Hematopoietic multipotent progenitor cell (in vitro differentiated cells): Measurements from ENCODE around the gene RPS14. TPM values are rescaled to one million over a fixed set of nuclear protein-coding genes. Genes with fewer than 3 reads are reported as not detected.
A peak's percentile ranks its signal among the peaks of the same experiment; 100 is the strongest.
"Not testable (repeated sequence)": the region's sequence is repeated elsewhere in the genome, so short reads cannot be mapped to it uniquely, and the experiment has no call there.

Experiments used
- DNase-seq, 3 donors: peaks; one replicate each; pipeline ENCODE4 v3.0.0-alpha.2; 2011 to 2015; ENCODE audit warnings: low read depth in 2 of 3, low spot score in 2 of 3
- total RNA-seq: library from RNA; depleted of rRNA; stranded (reverse); fragments of >200 nt; gene quantifications from one replicate; pipeline ENCODE4 v1.2.3, GENCODE V29; 2012

Gene RPS14
- total RNA-seq, 1 donor: 8,241 TPM

DNA sequence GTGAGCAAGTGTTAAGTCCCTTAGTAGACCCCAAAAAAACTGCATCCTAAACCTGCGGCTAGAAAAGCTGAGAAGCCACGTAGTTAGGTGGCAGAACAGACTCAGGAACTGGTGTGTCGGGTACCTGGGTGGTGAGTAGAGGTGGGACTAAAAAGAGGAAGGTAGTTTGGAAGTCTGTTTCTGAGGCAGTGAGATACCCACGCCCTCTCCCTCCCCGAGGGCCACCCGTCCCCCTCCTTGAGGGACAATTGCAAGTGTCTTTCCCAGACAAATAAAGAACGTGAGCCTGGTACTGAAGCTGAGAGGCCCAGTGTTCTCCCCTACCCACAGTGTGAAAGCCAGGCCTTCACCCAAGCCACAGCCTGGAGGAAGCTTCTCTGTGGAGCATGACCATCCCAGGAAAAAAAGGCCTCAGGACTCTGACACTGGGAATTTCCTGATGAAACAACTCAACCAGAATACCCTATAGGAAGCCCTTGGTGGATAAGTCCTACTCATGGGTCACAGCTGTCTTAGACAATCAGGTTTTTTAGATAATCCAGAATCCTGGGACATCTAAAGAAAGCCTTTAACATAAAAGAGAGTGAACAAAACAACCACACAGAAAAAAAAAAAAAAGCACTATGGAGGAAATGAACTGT, 29.8 kb downstream of the RPS14 start:
- DNase-seq: peak in 1 of 3 donors; percentile 67

DNA sequence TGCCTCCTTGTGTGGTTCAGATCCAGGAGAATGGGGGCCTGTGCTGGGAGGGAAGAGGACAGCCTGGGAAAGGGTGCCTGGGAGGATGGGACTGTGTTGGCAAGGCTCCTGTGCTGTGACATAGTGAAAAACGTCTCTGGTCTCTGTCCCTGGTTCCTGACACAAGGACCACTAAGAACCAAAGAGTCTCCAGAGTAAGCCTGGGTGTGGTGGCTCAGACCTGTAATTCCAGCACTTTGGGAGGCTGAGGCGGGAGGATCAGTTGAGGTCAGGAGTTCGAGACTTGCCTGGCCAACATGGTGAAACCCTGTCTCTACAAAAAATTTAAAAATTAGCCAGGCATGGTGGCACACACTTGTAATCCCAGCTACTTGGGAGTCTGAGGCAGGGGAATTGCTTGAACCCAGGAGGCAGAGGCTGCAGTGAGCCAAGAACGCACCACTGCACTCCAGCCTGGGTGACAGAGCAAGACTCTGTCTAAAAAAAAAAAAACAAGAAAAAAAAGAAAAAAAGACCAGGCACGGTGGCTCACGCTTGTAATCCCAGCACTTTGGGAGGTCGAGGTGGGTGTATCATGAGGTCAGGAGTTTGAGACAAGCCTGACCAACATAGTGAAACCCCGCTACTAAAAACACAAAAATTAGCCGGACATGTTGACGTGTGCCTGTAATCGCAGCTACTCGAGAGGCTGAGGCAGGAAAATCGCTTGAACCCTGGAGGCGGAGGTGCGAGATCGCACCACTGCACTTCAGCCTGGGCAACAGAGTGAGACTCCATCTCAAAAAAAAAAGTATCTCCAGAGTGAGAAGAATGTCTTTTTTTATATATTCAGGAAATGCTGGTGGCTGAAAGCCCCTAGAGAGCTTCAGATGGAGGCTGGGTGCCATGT, 35.4 kb downstream of the RPS14 start:
- not testable (repeated sequence) for DNase-seq

GRCh38 chr5:150413176-150413901, 36.2 kb downstream of the RPS14 start:
- DNase-seq: no peak

- DNase-seq: peak; percentile 83 to 99 (median 98)
These were observed 37.0 kb downstream of the RPS14 start, which contains the start of gene CD74 for GRCh38 chr5:150412319-150413175. CD74 (minus strand) TSS chr5:150412910; CDS start chr5:150412749, 161 bp downstream.

DNA sequence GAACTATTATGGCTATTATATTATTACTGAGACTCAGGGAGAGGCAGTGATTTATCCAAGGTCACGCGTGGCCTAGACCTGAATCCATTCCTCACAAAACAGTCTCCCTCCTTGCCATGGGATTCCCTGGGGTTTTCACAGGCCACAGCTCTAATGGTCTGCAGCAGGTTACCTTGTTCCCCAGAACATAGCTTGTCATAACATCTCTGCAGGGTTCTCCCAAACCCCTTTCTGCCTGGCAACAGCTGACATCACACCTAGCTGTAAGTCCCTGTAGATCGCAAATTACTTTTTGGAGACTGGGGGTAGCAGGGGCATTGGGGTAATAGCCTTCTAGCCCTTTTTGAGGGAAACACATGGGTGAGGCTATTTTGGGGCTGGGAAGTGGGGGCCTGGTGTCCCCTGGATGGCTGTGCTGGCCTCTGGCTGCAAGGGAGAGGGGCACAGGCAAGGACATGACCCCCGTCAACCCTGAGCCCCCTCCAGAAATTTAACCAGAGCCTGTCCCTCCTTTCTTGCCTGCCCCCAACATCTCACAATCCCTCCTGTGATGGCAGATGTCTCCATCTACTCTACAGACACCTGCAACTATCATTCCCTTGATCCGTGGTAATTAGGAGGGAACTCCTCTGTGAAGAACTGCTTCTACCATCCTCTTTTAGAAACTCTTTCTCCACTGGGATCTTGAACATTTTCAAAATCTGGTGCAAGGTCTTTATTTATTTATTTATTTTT, 38.1 kb downstream of the RPS14 start:
- peak in 2 of 3 donors; percentile 77 to 93 for DNase-seq

DNA sequence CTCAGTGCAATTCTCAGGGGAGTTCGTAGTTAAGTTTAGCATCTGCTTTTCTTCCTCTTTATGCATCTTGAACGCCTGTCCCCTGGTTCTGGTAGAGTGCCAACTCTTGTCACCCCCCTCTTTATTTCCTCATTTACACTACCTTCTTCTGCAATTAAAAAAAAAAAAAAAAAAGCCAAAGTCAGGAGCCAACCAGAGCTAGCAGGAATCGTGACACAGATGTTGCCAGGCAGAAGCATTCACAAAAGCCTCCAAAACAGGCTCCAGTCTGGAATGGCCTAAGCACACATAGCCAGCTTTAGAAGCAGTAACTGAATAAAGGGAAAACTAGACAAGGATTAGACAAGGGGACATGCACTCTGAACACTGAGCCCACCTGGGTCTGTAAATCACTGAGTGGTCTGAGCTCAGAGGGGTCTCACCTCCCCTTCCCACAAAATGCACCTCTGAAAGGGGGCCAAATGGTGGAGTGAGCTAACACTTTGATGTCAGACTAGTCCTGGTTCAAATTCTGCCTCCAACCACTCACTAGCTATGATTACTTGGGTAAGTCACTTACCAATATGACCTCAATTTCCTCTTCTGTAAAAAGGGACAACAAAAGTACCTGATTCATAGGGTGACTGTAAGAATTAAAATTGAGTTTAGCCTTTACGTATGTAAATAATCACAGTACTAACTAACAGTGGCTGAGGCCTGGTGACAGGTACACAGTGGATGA, 38.9 kb downstream of the RPS14 start:
- peak in 2 of 3 donors; percentile 96 to 98 for DNase-seq

GRCh38 chr5:150409638-150410523, 39.7 kb downstream of the RPS14 start:
- DNase-seq: peak in 2 of 3 donors; percentile 66 to 83

GRCh38 chr5:150408231-150408943, 41.2 kb downstream of the RPS14 start:
- peak in 1 of 3 donors; percentile 50 for DNase-seq

DNA sequence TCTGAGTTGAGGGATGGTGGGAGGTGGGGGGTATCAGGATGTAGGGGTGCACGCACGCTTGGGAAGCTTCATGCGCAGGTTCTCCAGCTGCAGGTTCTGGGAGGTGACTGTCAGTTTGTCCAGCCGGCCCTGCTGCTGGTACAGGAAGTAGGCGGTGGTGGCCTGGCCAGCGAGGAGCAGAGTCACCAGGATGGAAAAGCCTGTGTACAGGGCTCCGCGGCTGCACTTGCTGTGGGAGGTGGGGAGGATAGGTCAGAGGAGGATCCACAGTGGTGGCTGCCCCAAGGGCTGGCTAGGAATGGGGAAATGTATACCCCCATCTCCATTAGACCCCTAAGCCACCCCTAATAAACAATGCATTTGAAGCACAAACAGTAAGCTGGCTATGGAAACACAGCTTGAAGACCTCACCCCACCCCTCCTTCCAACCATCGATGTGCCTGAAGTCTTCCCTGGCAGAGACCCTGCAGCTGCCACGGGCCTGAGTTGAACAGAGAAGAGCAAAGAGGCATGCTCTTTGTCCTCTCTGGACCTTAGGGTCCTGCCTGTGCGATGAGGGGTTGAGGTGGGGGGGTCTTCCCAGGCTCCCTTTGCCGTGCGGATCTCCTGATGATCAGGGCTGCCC, 42.3 kb downstream of the RPS14 start:
- DNase-seq: peak in 1 of 3 donors; percentile 51

DNA sequence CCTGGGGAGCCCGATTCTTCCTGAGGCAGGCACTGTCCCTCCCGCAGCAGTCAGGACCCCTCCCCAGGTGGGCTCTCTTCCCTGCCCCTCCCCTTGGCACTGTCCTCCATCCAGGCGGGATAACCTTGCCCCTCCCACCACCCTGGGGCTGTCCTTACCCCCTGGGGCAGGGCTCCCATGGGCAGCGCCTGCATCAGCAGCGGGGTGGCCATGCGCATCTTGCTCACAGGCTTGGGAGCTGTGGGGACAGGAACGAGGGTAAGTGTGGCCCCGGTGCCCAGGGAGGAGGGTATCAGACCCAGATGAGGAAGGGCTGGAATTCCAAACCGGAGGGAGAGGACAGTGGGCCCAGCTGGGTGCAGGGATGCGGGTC, 42.8 kb downstream of the RPS14 start:
- DNase-seq: no peak

- peak in 1 of 3 donors; percentile 17 for DNase-seq
These were observed 43.3 kb downstream of the RPS14 start for GRCh38 chr5:150406103-150406722.

GRCh38 chr5:150404941-150405816, 44.4 kb downstream of the RPS14 start:
- peak in 1 of 3 donors; percentile 29 for DNase-seq

GRCh38 chr5:150404535-150404934, 45.0 kb downstream of the RPS14 start:
- no peak for DNase-seq

DNA sequence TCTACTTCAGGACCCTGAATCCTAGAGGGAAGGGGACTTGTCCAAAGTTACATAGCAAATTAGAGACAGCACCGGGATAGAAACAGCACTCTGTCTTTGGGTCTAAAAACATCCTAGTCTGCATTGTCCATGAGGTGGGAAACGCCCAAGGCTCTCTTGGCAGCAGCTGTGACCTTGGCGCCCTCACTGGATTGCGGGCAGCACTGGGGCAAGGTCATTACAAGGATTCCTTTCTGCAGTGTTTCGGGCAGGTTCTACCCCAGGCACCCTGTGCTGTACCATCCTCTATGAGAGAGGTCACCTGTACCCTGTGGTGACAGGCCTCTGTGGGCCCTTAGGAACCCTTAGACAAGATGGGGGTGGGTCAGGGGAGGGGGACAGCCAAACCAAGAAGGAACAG, 45.4 kb downstream of the RPS14 start:
- DNase-seq: no peak

- peak in 1 of 3 donors; percentile 41 for DNase-seq
These were observed 46.6 kb downstream of the RPS14 start for GRCh38 chr5:150402901-150403342.
